Measurements from ENCODE around the gene LSM14A.

GRCh38 chr19:34135821-34136611, 36.3 kb upstream of the LSM14A start:
- TF ChIP-seq EZH2 (IDR thresholded peaks at IDR 0.05; ENCODE audit: low read length, missing control alignments) = no peak
- no peak for TF ChIP-seq CTCF (conservative IDR thresholded peaks at IDR 0.05 in 1 of 2, IDR thresholded peaks at IDR 0.05 in 1 of 2; ENCODE audit: low read depth in 1 of 2, low read length in 2 of 2)
